MM.1S (cell line): ENCODE data around the gene VEGFC.

Source experiments
- DNase-seq: peaks from one replicate; pipeline ENCODE4 v3.0.0-alpha.2; 2015
- H2AFZ ChIP-seq: fragments of 300-600 bp; sonication (generic); 2 replicates; pipeline ENCODE4 v1.6.0; 2016; ENCODE audit warnings: antibody characterized with exemption, low read length
- H3F3A ChIP-seq: fragments of 300-600 bp; sonication (generic); 2 replicates; pipeline ENCODE4 v1.6.1; 2016; ENCODE audit warnings: mild to moderate bottlenecking, antibody characterized with exemption, low read length, moderate library complexity, mixed read lengths; ENCODE audit not compliant: insufficient read depth
- H3K27ac ChIP-seq: fragments of 300-600 bp; sonication (generic); 2 replicates; pipeline ENCODE4 v1.5.1; 2016; ENCODE audit warnings: mild to moderate bottlenecking, low read length
- H3K27me3 ChIP-seq: fragments of 300-600 bp; sonication (generic); replicated peaks from 2 replicates; pipeline ENCODE4 v1.6.0; 2016; ENCODE audit warnings: low read length; ENCODE audit not compliant: insufficient read depth
- H3K36me3 ChIP-seq: fragments of 300-600 bp; sonication (generic); replicated peaks from 2 replicates; pipeline ENCODE4 v1.6.1; 2016; ENCODE audit warnings: mild to moderate bottlenecking, low read length, mixed read lengths; ENCODE audit not compliant: insufficient read depth
- H3K4me1 ChIP-seq: fragments of 300-600 bp; sonication (generic); 2 replicates; pipeline ENCODE4 v1.6.1; 2016; ENCODE audit warnings: low read length, mixed read lengths
- H3K4me2 ChIP-seq: fragments of 300-600 bp; sonication (generic); 2 replicates; pipeline ENCODE4 v1.6.0; 2016; ENCODE audit warnings: low read depth, low read length
- H3K4me3 ChIP-seq: fragments of 300-600 bp; sonication (generic); 2 replicates; pipeline ENCODE4 v1.5.1; 2016; ENCODE audit warnings: low read length, mixed read lengths
- H3K79me2 ChIP-seq: fragments of 300-600 bp; sonication (generic); 2 replicates; pipeline ENCODE4 v1.6.1; 2016; ENCODE audit warnings: mixed run types, low read length, mixed read lengths
- H3K9ac ChIP-seq: fragments of 300-600 bp; sonication (generic); 2 replicates; pipeline ENCODE4 v1.6.1; 2016; ENCODE audit warnings: low read length, mixed read lengths
- H3K9me2 ChIP-seq: fragments of 300-600 bp; sonication (generic); replicated peaks from 2 replicates; pipeline ENCODE4 v1.6.1; 2016; ENCODE audit warnings: mild to moderate bottlenecking, low read length, mixed read lengths; ENCODE audit not compliant: insufficient read depth
- H3K9me3 ChIP-seq: fragments of 300-600 bp; sonication (generic); replicated peaks from 2 replicates; pipeline ENCODE4 v1.6.1; 2016; ENCODE audit warnings: mild to moderate bottlenecking, low read length, mixed read lengths; ENCODE audit not compliant: insufficient read depth
- H4K20me1 ChIP-seq: fragments of 300-600 bp; sonication (generic); 2 replicates; pipeline ENCODE4 v1.6.1; 2016; ENCODE audit warnings: mild to moderate bottlenecking, low read length, moderate library complexity, mixed read lengths; ENCODE audit not compliant: insufficient read depth
- CTCF ChIP-seq: fragments of 300-600 bp; sonication (generic); IDR thresholded peaks from 2 replicates; pipeline ENCODE4 v1.5.1; 2016; ENCODE audit warnings: antibody characterized with exemption, low read length, mixed read lengths
- EZH2 ChIP-seq: fragments of 300-600 bp; sonication (generic); optimal IDR thresholded peaks from 2 replicates; pipeline ENCODE3; 2017; ENCODE audit warnings: low read depth, mild to moderate bottlenecking, antibody characterized with exemption, low read length, mixed read lengths
- EZH2phosphoT487 ChIP-seq: fragments of 300-600 bp; sonication (generic); IDR thresholded peaks from 2 replicates; pipeline ENCODE4 v1.6.1; 2018; ENCODE audit warnings: antibody characterized with exemption, low read length

Gene VEGFC

GRCh38 chr4:176660561-176660960 lies 132.2 kb downstream of the VEGFC start:
- no peaks in the 10 kb centered on the region for H3K36me3 ChIP-seq
- no peaks in the 10 kb centered on the region for H4K20me1 ChIP-seq
- DNase-seq = no peak
- no peaks in the 10 kb centered on the region for H3K9me3 ChIP-seq
- H3K27me3 ChIP-seq = no peaks in the 10 kb centered on the region
- H3F3A ChIP-seq = no peaks in the 10 kb centered on the region
- H2AFZ ChIP-seq = no peak overlapping the region
- no peaks in the 10 kb centered on the region for H3K4me1 ChIP-seq
- H3K27ac ChIP-seq = no peak overlapping the region
- TF ChIP-seq CTCF = no peak
- TF ChIP-seq EZH2 = no peak
- no peak for TF ChIP-seq EZH2phosphoT487
- no peaks in the 10 kb centered on the region for H3K79me2 ChIP-seq
- H3K4me3 ChIP-seq = no peak overlapping the region
- no peaks in the 10 kb centered on the region for H3K9me2 ChIP-seq
- H3K9ac ChIP-seq = no peak overlapping the region
- no peak overlapping the region for H3K4me2 ChIP-seq

- no peaks in the 10 kb centered on the region for H3F3A ChIP-seq
- no peak overlapping the region for H3K27ac ChIP-seq
- no peak overlapping the region for H2AFZ ChIP-seq
- no peak overlapping the region for H3K9ac ChIP-seq
- H4K20me1 ChIP-seq = no peaks in the 10 kb centered on the region
- H3K79me2 ChIP-seq = no peaks in the 10 kb centered on the region
- no peaks in the 10 kb centered on the region for H3K9me2 ChIP-seq
- H3K9me3 ChIP-seq = no peaks in the 10 kb centered on the region
- H3K4me1 ChIP-seq = no peaks in the 10 kb centered on the region
- DNase-seq = no peak
- H3K4me2 ChIP-seq = no peak overlapping the region
- TF ChIP-seq EZH2phosphoT487 (no peak), EZH2 (no peak), CTCF (no peak)
- no peaks in the 10 kb centered on the region for H3K36me3 ChIP-seq
- no peaks in the 10 kb centered on the region for H3K27me3 ChIP-seq
- H3K4me3 ChIP-seq = no peak overlapping the region
Observed at GRCh38 chr4:176656108-176656507, 136.6 kb downstream of the VEGFC start.

GRCh38 chr4:176654565-176655216 lies 138.0 kb downstream of the VEGFC start:
- no peak overlapping the region for H3K27ac ChIP-seq
- H3K36me3 ChIP-seq = no peaks in the 10 kb centered on the region
- H3K79me2 ChIP-seq = no peaks in the 10 kb centered on the region
- H3K9ac ChIP-seq = no peak overlapping the region
- no peak overlapping the region for H3K4me3 ChIP-seq
- H4K20me1 ChIP-seq = no peaks in the 10 kb centered on the region
- H3F3A ChIP-seq = no peaks in the 10 kb centered on the region
- no peaks in the 10 kb centered on the region for H3K4me1 ChIP-seq
- H2AFZ ChIP-seq = no peak overlapping the region
- no peaks in the 10 kb centered on the region for H3K9me3 ChIP-seq
- peak; percentile 8 for DNase-seq
- H3K4me2 ChIP-seq = no peak overlapping the region
- no peaks in the 10 kb centered on the region for H3K27me3 ChIP-seq
- TF ChIP-seq CTCF = no peak
- no peak for TF ChIP-seq EZH2
- TF ChIP-seq EZH2phosphoT487 = no peak
- H3K9me2 ChIP-seq = no peaks in the 10 kb centered on the region
